ENCODE data around the gene CLEC4E.

GRCh38 chr12:8519171-8519570 is 21.5 kb downstream of the CLEC4E start:
- TF ChIP-seq EZH2phosphoT487 (IDR thresholded peaks at IDR 0.05; ENCODE audit: insufficient read depth, low read depth) (no peak), EZH2 (IDR thresholded peaks at IDR 0.05; ENCODE audit: insufficient read depth, poor library complexity, severe bottlenecking) (no peak)

Data from GM23248 (cell line).